Caco-2 (cell line): ENCODE results near the gene DYNC1H1. TPM values are rescaled to one million over a fixed set of nuclear protein-coding genes. Genes with fewer than 3 reads are reported as not detected.

Experiments used
- BruUV-seq: library from RNA; stranded (reverse); fragments of 400-500 nt; replicated peaks from 2 replicates; lab custom pipeline; 2021; lab: Mats Ljungman, UMichigan
- CTCF ChIA-PET: fragments of 300-600 bp; sonication (Branson Sonifier 250); formaldehyde crosslinking; loops from one replicate; lab custom pipeline; 2022; ENCODE audit warnings: antibody characterized with exemption; lab: Charles Lee
- POLR2A ChIA-PET: fragments of 300-600 bp; sonication (Branson Sonifier 250); formaldehyde crosslinking; loops from one replicate; lab custom pipeline; 2022; ENCODE audit warnings: antibody characterized with exemption; lab: Charles Lee
- DNase-seq, 2 experiments: peaks; one replicate each; pipeline versions ENCODE4 v3.0.0 to v3.0.0-alpha.2; 2020 to 2022
- H3K27me3 ChIP-seq: replicated peaks from 2 replicates; pipeline ENCODE4 v1.6.0; 2011; ENCODE audit warnings: low read length; ENCODE audit not compliant: control insufficient read depth, insufficient read depth
- H3K36me3 ChIP-seq: 2 replicates; pipeline ENCODE4 v1.5.1; 2011; ENCODE audit warnings: low read length; ENCODE audit not compliant: control insufficient read depth, insufficient read depth
- H3K4me1 ChIP-seq: fragments of 250-450 bp; sonication (Bioruptor Pico); 2 replicates; pipeline ENCODE4 v1.5.1; 2020; ENCODE audit warnings: mild to moderate bottlenecking
- H3K4me3 ChIP-seq: 2 replicates; pipeline ENCODE4 v1.5.1; 2011; ENCODE audit warnings: low read depth, mild to moderate bottlenecking, control low read depth, low read length
- H3K9me3 ChIP-seq: fragments of 250-450 bp; sonication (Bioruptor Pico); 2 replicates; pipeline ENCODE4 v1.5.1; 2020; ENCODE audit warnings: mild to moderate bottlenecking, moderate library complexity
- H3K27ac Mint-ChIP-seq: one replicate; pipeline ENCODE4 v1.8.0; 2022; ENCODE audit warnings: mixed read lengths; ENCODE audit not compliant: unreplicated experiment
- H3K27me3 Mint-ChIP-seq: one replicate; pipeline ENCODE4 v1.8.0; 2022; ENCODE audit warnings: mixed read lengths; ENCODE audit not compliant: insufficient read depth, unreplicated experiment
- H3K36me3 Mint-ChIP-seq: one replicate; pipeline ENCODE4 v1.8.0; 2022; ENCODE audit warnings: mild to moderate bottlenecking, mixed read lengths; ENCODE audit not compliant: insufficient read depth, unreplicated experiment
- H3K4me1 Mint-ChIP-seq: one replicate; pipeline ENCODE4 v1.8.0; 2022; ENCODE audit warnings: low read depth, mixed read lengths; ENCODE audit not compliant: unreplicated experiment
- H3K4me3 Mint-ChIP-seq: one replicate; pipeline ENCODE4 v1.8.0; 2022; ENCODE audit warnings: mild to moderate bottlenecking, moderate library complexity, mixed read lengths; ENCODE audit not compliant: unreplicated experiment
- H3K9me3 Mint-ChIP-seq: one replicate; pipeline ENCODE4 v1.8.0; 2022; ENCODE audit warnings: mixed read lengths; ENCODE audit not compliant: unreplicated experiment
- intact Hi-C: fragments of 100-400 bp; cut with micrococcal nuclease; formaldehyde crosslinking; loops from one replicate; pipeline ENCODE4 v1.10.0; 2022; ENCODE audit not compliant: unreplicated experiment
- total RNA-seq: library from RNA; stranded (reverse); gene quantifications from 2 replicates; pipeline ENCODE4 v1.2.3, GENCODE V29; 2022
- TF ChIP-seq, protein P1 (sequence below), 2 experiments: fragments of 200-600 bp in 1 of 2; IDR thresholded peaks; 1 replicate in 1 of 2; 2 replicates in 1 of 2; pipeline versions ENCODE4 v1.5.1 to v1.8.0; 2011 to 2022; ENCODE audit warnings: antibody characterized with exemption in 1 of 2, control low read depth in 1 of 2, inconsistent platforms in 1 of 2, low read depth in 1 of 2, low read length in 1 of 2, mild to moderate bottlenecking in 1 of 2, moderate library complexity in 1 of 2; ENCODE audit not compliant: insufficient read depth in 1 of 2, severe bottlenecking in 1 of 2, unreplicated experiment in 1 of 2

Gene DYNC1H1
- total RNA-seq, 1 experiment from 2014 or later = 351 TPM

DNA sequence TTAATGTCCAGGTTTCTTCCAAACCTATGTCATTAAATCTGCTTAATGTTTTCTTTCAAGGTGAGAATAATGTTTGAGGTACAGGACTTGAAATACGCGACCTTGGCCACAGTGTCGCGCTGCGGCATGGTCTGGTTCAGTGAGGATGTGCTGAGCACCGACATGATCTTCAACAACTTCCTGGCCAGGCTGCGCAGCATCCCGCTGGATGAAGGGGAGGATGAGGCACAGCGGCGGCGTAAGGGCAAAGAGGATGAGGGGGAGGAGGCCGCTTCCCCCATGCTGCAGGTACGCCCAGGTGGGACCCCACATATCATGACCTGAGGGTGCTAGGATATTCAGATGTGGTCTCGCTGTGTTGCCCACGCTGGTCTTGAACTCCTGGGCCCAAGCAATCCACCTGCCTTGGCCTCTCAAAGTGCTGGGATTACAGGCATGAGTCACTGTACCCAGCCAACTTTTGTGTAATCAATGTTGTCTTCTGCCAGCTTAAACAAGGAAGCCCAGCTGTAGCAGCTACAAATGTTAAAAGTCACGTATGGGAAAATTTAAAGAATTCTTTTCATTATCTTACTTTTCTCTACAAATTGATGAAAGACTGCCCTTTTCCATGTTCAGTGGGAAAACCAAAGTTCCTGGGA, 50.8 kb downstream of the DYNC1H1 start:
- Mint-ChIP-seq H3K4me3 (no peak overlapping the region), H3K27ac (no peak overlapping the region), H3K27me3 (no peaks in the 10 kb centered on the region), H3K4me1 (no peaks in the 10 kb centered on the region), H3K36me3 (peaks cover 89% of the 10 kb centered on the region), H3K9me3 (no peaks in the 10 kb centered on the region)
- Histone ChIP-seq H3K36me3 (peaks cover 2% of the 10 kb centered on the region), H3K9me3 (no peaks in the 10 kb centered on the region), H3K4me1 (no peaks in the 10 kb centered on the region), H3K4me3 (no peak overlapping the region), H3K27me3 (no peaks in the 10 kb centered on the region)
- TF ChIP-seq, protein P1, sequence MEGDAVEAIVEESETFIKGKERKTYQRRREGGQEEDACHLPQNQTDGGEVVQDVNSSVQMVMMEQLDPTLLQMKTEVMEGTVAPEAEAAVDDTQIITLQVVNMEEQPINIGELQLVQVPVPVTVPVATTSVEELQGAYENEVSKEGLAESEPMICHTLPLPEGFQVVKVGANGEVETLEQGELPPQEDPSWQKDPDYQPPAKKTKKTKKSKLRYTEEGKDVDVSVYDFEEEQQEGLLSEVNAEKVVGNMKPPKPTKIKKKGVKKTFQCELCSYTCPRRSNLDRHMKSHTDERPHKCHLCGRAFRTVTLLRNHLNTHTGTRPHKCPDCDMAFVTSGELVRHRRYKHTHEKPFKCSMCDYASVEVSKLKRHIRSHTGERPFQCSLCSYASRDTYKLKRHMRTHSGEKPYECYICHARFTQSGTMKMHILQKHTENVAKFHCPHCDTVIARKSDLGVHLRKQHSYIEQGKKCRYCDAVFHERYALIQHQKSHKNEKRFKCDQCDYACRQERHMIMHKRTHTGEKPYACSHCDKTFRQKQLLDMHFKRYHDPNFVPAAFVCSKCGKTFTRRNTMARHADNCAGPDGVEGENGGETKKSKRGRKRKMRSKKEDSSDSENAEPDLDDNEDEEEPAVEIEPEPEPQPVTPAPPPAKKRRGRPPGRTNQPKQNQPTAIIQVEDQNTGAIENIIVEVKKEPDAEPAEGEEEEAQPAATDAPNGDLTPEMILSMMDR (IDR thresholded peaks at IDR 0.05; ENCODE audit: insufficient read depth in 1 of 2, low read depth in 1 of 2, low read length in 1 of 2, severe bottlenecking in 1 of 2, unreplicated experiment in 1 of 2) = no peak
- intact Hi-C loops = no loop called here
- CTCF ChIA-PET = no interaction called here
- no peak for DNase-seq
- POLR2A ChIA-PET = no interaction called here
- no TSS peak for BruUV-seq

GRCh38 chr14:102015771-102016170, 51.4 kb downstream of the DYNC1H1 start:
- ChIA-PET POLR2A (no interaction called here), CTCF (no interaction called here)
- TF ChIP-seq, protein P1 (IDR thresholded peaks at IDR 0.05; ENCODE audit: insufficient read depth in 1 of 2, low read depth in 1 of 2, low read length in 1 of 2, severe bottlenecking in 1 of 2, unreplicated experiment in 1 of 2) = no peak
- Histone ChIP-seq H3K4me1 (no peaks in the 10 kb centered on the region), H3K4me3 (no peak overlapping the region), H3K9me3 (no peaks in the 10 kb centered on the region), H3K27me3 (no peaks in the 10 kb centered on the region), H3K36me3 (peaks cover 2% of the 10 kb centered on the region)
- no peak overlapping the region for H3K27ac Mint-ChIP-seq
- no peak for DNase-seq
- BruUV-seq = no TSS peak
- H3K9me3 Mint-ChIP-seq = no peaks in the 10 kb centered on the region
- no peaks in the 10 kb centered on the region for H3K27me3 Mint-ChIP-seq
- H3K36me3 Mint-ChIP-seq = peaks cover 86% of the 10 kb centered on the region
- intact Hi-C loops = no loop called here
- no peak overlapping the region for H3K4me3 Mint-ChIP-seq
- no peaks in the 10 kb centered on the region for H3K4me1 Mint-ChIP-seq

DNA sequence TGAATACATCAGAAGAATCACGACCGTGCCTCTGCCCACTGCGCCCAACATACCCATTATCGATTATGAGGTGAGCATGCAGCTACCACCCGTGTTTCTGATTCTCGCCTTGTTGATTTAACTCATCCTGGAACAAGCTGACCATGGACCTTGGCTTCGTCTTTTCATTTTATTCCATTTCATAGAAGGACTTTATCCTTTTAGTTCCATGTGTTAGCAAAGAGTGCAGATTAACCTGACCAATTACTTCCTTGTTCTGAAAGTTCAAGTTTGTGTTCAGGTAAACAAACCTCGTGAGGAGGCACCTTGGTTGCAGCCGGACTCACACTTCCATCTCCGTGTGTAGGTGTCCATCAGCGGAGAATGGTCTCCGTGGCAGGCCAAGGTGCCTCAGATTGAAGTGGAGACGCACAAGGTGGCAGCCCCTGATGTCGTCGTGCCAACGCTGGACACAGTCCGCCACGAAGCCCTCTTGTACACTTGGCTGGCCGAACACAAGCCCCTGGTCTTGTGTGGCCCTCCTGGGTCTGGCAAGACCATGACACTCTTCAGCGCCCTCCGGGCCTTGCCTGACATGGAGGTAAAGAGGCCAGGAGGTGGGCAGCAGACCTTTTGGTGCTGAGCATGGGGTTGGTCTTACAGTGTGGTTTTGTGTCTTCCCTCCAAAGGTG, 52.2 kb downstream of the DYNC1H1 start:
- H3K4me3 Mint-ChIP-seq = no peak overlapping the region
- ChIA-PET CTCF (no interaction called here), POLR2A (no interaction called here)
- Histone ChIP-seq H3K27me3 (no peaks in the 10 kb centered on the region), H3K4me3 (no peak overlapping the region), H3K4me1 (no peaks in the 10 kb centered on the region), H3K9me3 (no peaks in the 10 kb centered on the region), H3K36me3 (peaks cover 2% of the 10 kb centered on the region)
- no peaks in the 10 kb centered on the region for H3K27me3 Mint-ChIP-seq
- TSS peak; percentile 77 for BruUV-seq
- H3K27ac Mint-ChIP-seq = no peak overlapping the region
- no peak for DNase-seq
- no peaks in the 10 kb centered on the region for H3K9me3 Mint-ChIP-seq
- peaks cover 85% of the 10 kb centered on the region for H3K36me3 Mint-ChIP-seq
- TF ChIP-seq, protein P1 (IDR thresholded peaks at IDR 0.05; ENCODE audit: insufficient read depth in 1 of 2, low read depth in 1 of 2, low read length in 1 of 2, severe bottlenecking in 1 of 2, unreplicated experiment in 1 of 2) = no peak
- intact Hi-C loops = no loop called here
- no peaks in the 10 kb centered on the region for H3K4me1 Mint-ChIP-seq
